Middle frontal gyrus (tissue), 1 donor: Measurements from ENCODE around the gene GPC5.
"Not testable (repeated sequence)": the region's sequence is repeated elsewhere in the genome, so short reads cannot be mapped to it uniquely, and the experiment has no call there.

Experiments
- DNase-seq: peaks from one replicate; pipeline ENCODE4 v3.0.0-alpha.2; 2015; ENCODE audit warnings: low spot score; ENCODE audit errors: extremely low spot score

The GPC5 gene

GRCh38 chr13:91771229-91771628 is 372.8 kb downstream of the GPC5 start:
- no peak for DNase-seq

DNA sequence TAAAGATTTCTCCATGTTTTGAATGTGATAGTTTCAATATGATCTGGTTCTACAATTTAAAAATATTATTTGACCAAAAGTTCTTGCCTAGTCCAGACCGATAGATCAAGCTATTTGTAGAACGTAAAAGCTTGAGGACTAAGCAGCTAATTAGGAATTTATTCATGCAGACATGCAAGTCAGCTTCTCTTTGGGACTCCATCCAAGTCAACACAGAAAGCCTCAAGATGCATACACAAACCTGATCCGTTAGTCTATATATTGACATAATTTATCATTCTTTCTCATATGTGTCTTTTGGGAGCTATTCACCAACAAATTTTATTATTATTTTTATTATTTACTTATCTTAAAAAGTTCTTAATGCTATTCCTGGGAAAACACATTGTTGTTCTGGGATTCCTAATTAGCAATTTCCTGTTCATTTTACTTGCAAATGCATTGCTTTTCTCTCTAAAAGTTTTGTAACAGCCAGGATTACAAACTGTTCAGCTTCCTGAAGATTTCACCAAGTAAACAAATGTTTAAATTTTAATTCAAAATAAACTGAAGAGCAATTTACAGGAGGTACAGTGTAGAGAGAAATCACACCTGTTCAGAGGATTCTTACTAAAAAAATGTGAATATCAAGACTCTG is 375.3 kb downstream of the GPC5 start:
- DNase-seq = peak; percentile 13

DNA sequence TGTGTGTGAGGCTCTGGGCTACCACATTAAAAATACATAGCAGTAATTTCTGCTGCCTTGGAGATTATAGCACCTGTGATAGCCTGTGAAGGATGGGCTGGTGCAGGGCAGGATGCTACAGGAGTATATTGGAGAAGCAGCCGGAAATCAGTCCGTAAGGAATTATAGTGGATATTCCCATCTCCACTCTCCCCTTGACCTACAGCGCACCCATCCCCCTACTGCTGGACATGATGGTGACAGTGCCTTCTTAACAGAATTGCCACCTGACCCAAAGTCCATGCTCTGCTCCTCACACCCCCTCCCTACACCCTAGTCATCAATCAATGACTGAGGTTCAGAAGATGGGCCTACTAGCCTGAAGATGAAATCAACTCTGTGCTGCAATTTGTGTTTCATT is 376.0 kb downstream of the GPC5 start:
- DNase-seq = no peak

DNA sequence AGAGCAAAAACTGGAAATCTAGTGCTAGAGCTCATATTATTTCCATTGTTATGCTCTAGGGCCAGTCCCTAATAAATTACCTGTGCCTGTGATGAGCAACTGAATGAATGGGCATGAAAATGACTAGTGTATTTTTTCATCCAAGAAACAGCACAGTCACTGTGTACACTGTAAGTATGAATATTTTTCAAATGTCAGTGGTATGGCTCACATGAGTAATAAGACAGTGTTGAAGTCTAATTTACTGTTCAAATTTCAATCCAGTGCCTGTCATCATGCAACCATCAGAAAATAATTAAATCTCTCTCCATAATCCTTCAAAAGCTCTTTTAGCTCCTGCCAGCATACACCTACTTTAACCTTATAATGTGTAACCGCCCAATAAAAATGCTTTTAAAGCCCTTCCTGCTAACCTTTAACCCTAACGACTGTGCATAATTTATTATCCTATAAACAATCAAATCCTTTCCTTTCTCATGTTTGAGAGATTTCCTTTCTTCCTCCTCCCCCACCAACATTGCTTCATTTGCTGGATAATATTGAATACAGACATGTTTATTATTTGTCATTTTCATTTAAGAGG is 378.3 kb downstream of the GPC5 start:
- no peak for DNase-seq

- no peak for DNase-seq
These were observed 379.7 kb downstream of the GPC5 start for GRCh38 chr13:91778123-91778522.

- peak; percentile 16 for DNase-seq
These were observed 383.7 kb downstream of the GPC5 start for GRCh38 chr13:91781982-91782691.

DNA sequence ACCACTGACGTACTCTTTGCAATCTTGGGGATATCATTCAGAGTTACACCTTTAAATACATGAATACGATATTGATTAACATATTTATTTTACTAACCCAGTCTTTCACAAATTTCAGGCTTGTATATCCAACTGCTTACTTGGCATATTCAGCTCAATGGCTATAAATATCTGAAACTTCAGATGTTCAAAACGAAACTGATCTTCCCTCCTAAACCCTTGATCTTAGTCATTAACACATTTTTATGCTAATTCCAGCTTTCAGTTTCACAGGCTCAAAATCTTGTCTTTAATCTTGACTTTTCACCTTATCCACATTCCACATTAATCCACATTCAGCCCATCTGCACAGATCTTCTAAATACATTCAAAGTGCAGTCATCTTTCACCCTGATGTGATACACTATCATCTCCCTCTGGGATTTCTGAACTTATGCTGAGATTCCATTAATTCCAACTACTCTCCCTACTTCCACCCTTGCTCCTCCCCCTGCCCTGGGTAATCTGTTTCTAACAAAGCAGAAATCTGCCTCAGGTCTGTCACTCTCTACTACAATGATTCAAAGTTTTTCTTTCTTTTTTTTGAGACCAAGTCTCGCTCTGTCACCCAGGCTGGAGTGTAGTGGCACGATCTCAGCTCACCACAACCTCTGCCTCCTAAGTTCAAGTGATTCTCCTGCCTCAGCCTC is 387.2 kb downstream of the GPC5 start:
- DNase-seq = no peak

GRCh38 chr13:91792054-91792453 is 393.6 kb downstream of the GPC5 start:
- DNase-seq = no peak

- DNase-seq = no peak
These were observed 399.1 kb downstream of the GPC5 start for GRCh38 chr13:91797567-91797966.

GRCh38 chr13:91798338-91798737 is 399.9 kb downstream of the GPC5 start:
- DNase-seq = not testable (repeated sequence)

GRCh38 chr13:91801772-91802171 is 403.4 kb downstream of the GPC5 start:
- not testable (repeated sequence) for DNase-seq

DNA sequence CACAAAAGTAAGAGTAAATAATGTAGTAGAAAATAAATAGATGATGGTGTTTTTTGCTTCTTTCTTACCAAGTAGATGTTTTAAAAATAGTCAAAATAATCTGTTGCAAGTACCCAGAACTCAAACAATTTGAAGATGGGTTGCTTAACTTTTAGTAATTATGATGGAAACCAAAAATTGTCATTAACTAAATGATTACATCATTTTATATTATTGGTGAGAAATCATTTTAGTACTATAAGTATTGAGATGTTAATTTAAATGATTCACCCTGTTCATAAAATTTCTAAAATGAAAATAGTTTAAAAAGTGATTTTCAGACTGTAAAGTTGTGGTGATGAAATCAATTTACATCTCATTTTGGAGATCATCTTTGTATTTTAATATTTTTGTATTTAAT is 404.5 kb downstream of the GPC5 start:
- DNase-seq = no peak

- no peak for DNase-seq
These were observed 406.3 kb downstream of the GPC5 start for GRCh38 chr13:91804724-91805123.

DNA sequence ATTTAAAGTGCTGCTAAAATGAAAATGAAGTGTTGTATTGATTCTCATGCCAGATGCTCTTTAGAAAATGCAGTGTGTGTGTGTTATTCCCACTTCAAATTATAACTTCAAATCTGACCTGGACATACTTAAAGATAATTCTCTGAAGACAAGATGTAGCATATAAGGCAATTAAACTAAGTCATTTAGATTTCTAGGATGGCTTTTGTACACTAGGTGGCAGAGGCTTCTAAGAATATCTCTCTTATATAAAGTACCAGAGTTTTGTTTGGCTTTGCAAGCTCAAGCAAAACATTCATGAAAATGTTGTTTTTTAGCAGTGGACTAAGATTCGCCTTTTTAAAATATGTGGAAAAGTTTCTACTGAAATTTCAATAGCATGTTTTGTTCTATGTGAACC is 407.2 kb downstream of the GPC5 start:
- no peak for DNase-seq

- DNase-seq = no peak
These were observed 410.7 kb downstream of the GPC5 start for GRCh38 chr13:91809161-91809560.

DNA sequence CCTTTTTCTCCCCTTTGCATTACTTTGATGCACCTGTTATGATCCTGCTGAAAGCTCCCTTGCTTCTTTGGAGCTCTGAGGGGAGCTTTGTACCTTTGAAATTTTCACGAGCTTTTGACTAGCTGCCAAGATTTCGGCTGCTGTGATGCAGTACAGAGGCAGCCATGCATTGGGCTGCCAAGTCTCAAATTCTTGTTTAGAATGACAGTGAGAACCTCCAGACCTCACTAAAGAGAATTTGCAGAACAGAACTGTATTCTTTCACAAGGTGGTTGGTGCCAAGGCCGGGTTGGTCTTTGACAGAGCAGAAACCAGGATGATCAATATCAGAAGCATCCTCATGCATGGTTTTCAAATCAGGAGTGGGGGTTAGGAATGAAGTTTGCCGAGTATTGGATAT is 414.8 kb downstream of the GPC5 start:
- DNase-seq = no peak

- DNase-seq = no peak
These were observed 417.9 kb downstream of the GPC5 start for GRCh38 chr13:91816263-91816807.

DNA sequence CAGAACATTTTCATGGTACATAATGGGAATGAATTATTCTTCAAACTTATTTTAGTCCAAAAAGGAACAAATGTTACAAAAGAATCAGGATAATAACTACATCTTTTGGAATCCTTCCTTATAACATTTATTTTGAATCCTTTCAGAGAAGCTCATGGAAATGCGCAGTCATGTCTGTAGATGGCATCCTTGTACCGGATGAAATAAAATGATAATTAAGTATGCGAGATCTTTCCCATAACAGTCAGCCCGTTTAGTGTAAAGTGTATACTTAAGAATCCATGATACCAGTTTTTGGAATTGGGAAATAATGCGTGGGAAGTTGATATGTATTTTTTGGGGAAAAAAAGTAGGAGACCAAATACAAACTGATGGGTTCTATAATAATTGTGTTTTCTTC is 418.8 kb downstream of the GPC5 start:
- DNase-seq = peak; percentile 36

DNA sequence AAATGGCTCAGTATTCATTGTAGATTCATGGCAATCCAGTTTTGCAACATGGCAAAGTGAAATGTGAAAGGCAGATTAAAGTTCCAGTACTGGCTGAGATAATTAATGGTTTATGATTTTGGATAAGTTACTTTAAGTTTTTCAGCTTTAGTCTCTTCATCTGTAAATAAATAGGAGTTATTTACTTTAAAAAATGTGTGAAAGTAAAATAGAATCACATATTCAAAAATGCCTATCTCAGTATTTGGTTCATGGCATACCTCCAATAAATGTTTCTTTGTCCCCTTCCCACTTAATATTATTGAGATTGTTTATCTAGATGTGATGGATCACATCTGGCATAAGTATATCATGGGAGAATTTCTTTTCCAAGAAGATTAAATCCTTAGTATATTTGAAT is 426.0 kb downstream of the GPC5 start:
- DNase-seq = no peak

GRCh38 chr13:91825516-91825915 is 427.1 kb downstream of the GPC5 start:
- DNase-seq = no peak

DNA sequence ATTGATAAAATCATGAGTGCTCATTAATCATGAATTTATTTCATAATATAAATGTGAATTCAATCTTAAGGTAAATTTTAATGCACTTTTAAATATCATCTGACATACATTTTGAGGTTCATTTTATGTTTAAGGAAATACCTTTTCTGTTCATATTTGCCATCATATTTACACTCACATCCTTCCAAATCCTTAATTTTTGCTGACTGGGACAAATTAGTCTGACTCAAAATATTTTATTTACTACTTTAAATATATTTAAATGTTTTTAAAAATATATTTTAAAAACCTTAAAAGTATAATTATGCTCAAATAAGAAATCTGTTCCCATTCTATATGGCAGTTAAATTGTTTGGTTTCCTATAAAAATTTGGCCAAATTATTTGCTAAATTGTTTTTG is 438.1 kb downstream of the GPC5 start:
- no peak for DNase-seq

- DNase-seq = no peak
These were observed 447.2 kb downstream of the GPC5 start for GRCh38 chr13:91845612-91846011.
